ENCODE measurements around the gene LDLRAD1. TPM values are rescaled to one million over a fixed set of nuclear protein-coding genes. Genes with fewer than 3 reads are reported as not detected.
"Not testable (repeated sequence)": the region's sequence is repeated elsewhere in the genome, so short reads cannot be mapped to it uniquely, and the experiment has no call there.

LDLRAD1 gene
- total RNA-seq, 1 donor from 2014 or later = not detected

- no peak overlapping the region for H3K4me3 ChIP-seq (ENCODE audit: low read depth, low read length)
- TF ChIP-seq CTCF (conservative IDR thresholded peaks at IDR 0.05; ENCODE audit: low read depth, low read length) = no peak
- DNase-seq (ENCODE audit: low read depth) = no peak
Observed at GRCh38 chr1:53979712-53980450, 38.1 kb downstream of the LDLRAD1 start.

- H3K4me3 ChIP-seq (ENCODE audit: low read depth, low read length) = no peak overlapping the region
- TF ChIP-seq CTCF (conservative IDR thresholded peaks at IDR 0.05; ENCODE audit: low read depth, low read length) = no peak
- DNase-seq (ENCODE audit: low read depth) = no peak
Observed at GRCh38 chr1:53975861-53976260, 42.1 kb downstream of the LDLRAD1 start.

- no peak overlapping the region for H3K4me3 ChIP-seq (ENCODE audit: low read depth, low read length)
- no peak for TF ChIP-seq CTCF (conservative IDR thresholded peaks at IDR 0.05; ENCODE audit: low read depth, low read length)
- no peak for DNase-seq (ENCODE audit: low read depth)
Observed at GRCh38 chr1:53971718-53972117, 46.3 kb downstream of the LDLRAD1 start.

GRCh38 chr1:53969323-53969722 lies 48.7 kb downstream of the LDLRAD1 start:
- not testable (repeated sequence) for DNase-seq (ENCODE audit: low read depth)

GRCh38 chr1:53968125-53968513 lies 49.9 kb downstream of the LDLRAD1 start:
- TF ChIP-seq CTCF (conservative IDR thresholded peaks at IDR 0.05; ENCODE audit: low read depth, low read length) = no peak
- H3K4me3 ChIP-seq (ENCODE audit: low read depth, low read length) = no peak overlapping the region
- no peak for DNase-seq (ENCODE audit: low read depth)

More at GRCh38 chr1:53969323-53969722, 48.7 kb downstream of the LDLRAD1 start:
- H3K4me3 ChIP-seq (ENCODE audit: low read depth, low read length) = not testable (repeated sequence)

GRCh38 chr1:53967409-53968124 lies 50.4 kb downstream of the LDLRAD1 start:
- no peak for TF ChIP-seq CTCF (conservative IDR thresholded peaks at IDR 0.05; ENCODE audit: low read depth, low read length)
- H3K4me3 ChIP-seq (ENCODE audit: low read depth, low read length) = no peak overlapping the region
- DNase-seq (ENCODE audit: low read depth) = no peak

GRCh38 chr1:53966794-53967193 lies 51.2 kb downstream of the LDLRAD1 start:
- no peak for DNase-seq (ENCODE audit: low read depth)
- no peak for TF ChIP-seq CTCF (conservative IDR thresholded peaks at IDR 0.05; ENCODE audit: low read depth, low read length)
- no peak overlapping the region for H3K4me3 ChIP-seq (ENCODE audit: low read depth, low read length)

Data from epithelial cell of proximal tubule (primary cell).